WTC11 (cell line): ENCODE results near the gene TSEN54. TPM values are rescaled to one million over a fixed set of nuclear protein-coding genes. Genes with fewer than 3 reads are reported as not detected.

ENCODE experiments used
- ATAC-seq: fragments of 200-7000 bp; cut with Tn5 transposase; 2 replicates; pipeline ENCODE4 v1.10.0; 2021; ENCODE audit warnings: mild to moderate bottlenecking, moderate library complexity
- CTCF ChIA-PET: fragments of 300-600 bp; sonication (Branson Sonifier 250); formaldehyde crosslinking; loops from one replicate; lab custom pipeline; 2021; ENCODE audit warnings: antibody characterized with exemption; lab: Charles Lee
- POLR2A ChIA-PET: fragments of 350-600 bp; sonication (Branson Sonifier 250); formaldehyde crosslinking; loops from one replicate; lab custom pipeline; 2021; ENCODE audit warnings: antibody characterized with exemption; lab: Charles Lee
- DNase-seq: peaks from one replicate; pipeline ENCODE4 v3.0.0; 2021; ENCODE audit warnings: low spot score
- H3K27ac Mint-ChIP-seq: 2 replicates; pipeline ENCODE4 v1.8.0; 2021; ENCODE audit warnings: mixed read lengths
- H3K27me3 Mint-ChIP-seq: 2 replicates; pipeline ENCODE4 v1.8.0; 2021; ENCODE audit warnings: low read depth, mild to moderate bottlenecking, moderate library complexity, mixed read lengths
- H3K36me3 Mint-ChIP-seq: 2 replicates; pipeline ENCODE4 v1.8.0; 2021; ENCODE audit warnings: mixed read lengths
- H3K4me1 Mint-ChIP-seq: 2 replicates; pipeline ENCODE4 v1.8.0; 2022; ENCODE audit warnings: mixed read lengths
- H3K4me3 Mint-ChIP-seq: 2 replicates; pipeline ENCODE4 v1.8.0; 2021; ENCODE audit warnings: mild to moderate bottlenecking, moderate library complexity, mixed read lengths
- H3K9me3 Mint-ChIP-seq: 2 replicates; pipeline ENCODE4 v1.8.0; 2021; ENCODE audit warnings: mixed read lengths
- CREB1 ChIP-seq: sonication (generic); formaldehyde crosslinking; IDR thresholded peaks from 2 replicates; pipeline ENCODE4 v1.8.0; 2023; ENCODE audit warnings: mild to moderate bottlenecking, missing genetic modification reagents
- ELF4 ChIP-seq: sonication (generic); formaldehyde crosslinking; IDR thresholded peaks from 2 replicates; pipeline ENCODE4 v1.8.1; 2022; ENCODE audit warnings: low read depth, mild to moderate bottlenecking, moderate library complexity, missing genetic modification reagents
- EMX1 ChIP-seq: fragments of 250-450 bp; sonication (Bioruptor Pico); IDR thresholded peaks from 2 replicates; pipeline ENCODE4 v1.8.0; 2021; ENCODE audit warnings: mild to moderate bottlenecking
- HMGA2 ChIP-seq: fragments of 250-450 bp; sonication (Bioruptor Pico); IDR thresholded peaks from 2 replicates; pipeline ENCODE4 v1.4.0; 2021; ENCODE audit warnings: mild to moderate bottlenecking, moderate library complexity
- IRF2 ChIP-seq: sonication (generic); formaldehyde crosslinking; IDR thresholded peaks from 2 replicates; pipeline ENCODE4 v1.8.0; 2022; ENCODE audit warnings: low read depth, missing genetic modification reagents, borderline replicate concordance
- MAX ChIP-seq: sonication (generic); formaldehyde crosslinking; IDR thresholded peaks from 2 replicates; pipeline ENCODE4 v1.8.0; 2022; ENCODE audit warnings: mild to moderate bottlenecking, missing genetic modification reagents
- PRRX2 ChIP-seq: fragments of 250-450 bp; sonication (Bioruptor Pico); IDR thresholded peaks from 2 replicates; pipeline ENCODE4 v1.8.0; 2021; ENCODE audit warnings: mild to moderate bottlenecking
- RORB ChIP-seq: fragments of 250-450 bp; sonication (Bioruptor Pico); IDR thresholded peaks from 2 replicates; pipeline ENCODE4 v1.9.0; 2021; ENCODE audit warnings: mild to moderate bottlenecking
- SOX15 ChIP-seq: fragments of 250-450 bp; sonication (Bioruptor Pico); IDR thresholded peaks from 2 replicates; pipeline ENCODE4 v1.9.0; 2021; ENCODE audit warnings: mild to moderate bottlenecking
- STAT6 ChIP-seq: sonication (generic); formaldehyde crosslinking; conservative IDR thresholded peaks from 2 replicates; pipeline ENCODE4 v1.8.1; 2023; ENCODE audit warnings: mild to moderate bottlenecking, low read depth, missing genetic modification reagents, moderate library complexity
- ZNF138 ChIP-seq: sonication (generic); formaldehyde crosslinking; conservative IDR thresholded peaks from 2 replicates; pipeline ENCODE4 v1.8.1; 2022; ENCODE audit warnings: mild to moderate bottlenecking, moderate library complexity, missing genetic modification reagents
- ZNF416 ChIP-seq: fragments of 250-450 bp; sonication (Bioruptor Pico); IDR thresholded peaks from 2 replicates; pipeline ENCODE4 v1.9.0; 2021; ENCODE audit warnings: mild to moderate bottlenecking, inconsistent platforms
- ZNF423 ChIP-seq: fragments of 250-450 bp; sonication (Bioruptor Pico); IDR thresholded peaks from 2 replicates; pipeline ENCODE4 v2.1.2; 2022; ENCODE audit warnings: mild to moderate bottlenecking, moderate library complexity
- ZNF671 ChIP-seq: fragments of 250-450 bp; sonication (Bioruptor Pico); IDR thresholded peaks from 2 replicates; pipeline ENCODE4 v1.8.0; 2021; ENCODE audit warnings: mild to moderate bottlenecking
- total RNA-seq: library from RNA; stranded (reverse); gene quantifications from 3 replicates; pipeline ENCODE4 v1.2.3, GENCODE V29; 2021
- TF ChIP-seq, protein P1 (sequence below): fragments of 250-450 bp; sonication (Bioruptor Pico); IDR thresholded peaks from 2 replicates; pipeline ENCODE4 v1.9.0; 2021; ENCODE audit warnings: mild to moderate bottlenecking, borderline replicate concordance
- TF ChIP-seq, protein P2 (sequence below): fragments of 250-450 bp; sonication (Bioruptor Pico); IDR thresholded peaks from 2 replicates; pipeline ENCODE4 v1.9.0; 2021; ENCODE audit warnings: mild to moderate bottlenecking
- TF ChIP-seq, protein P3 (sequence below): sonication (generic); formaldehyde crosslinking; IDR thresholded peaks from 2 replicates; pipeline ENCODE4 v1.8.0; 2023; ENCODE audit warnings: missing genetic modification reagents, mild to moderate bottlenecking, borderline replicate concordance

Gene TSEN54
- total RNA-seq, 1 experiment from 2014 or later, result 53.4 TPM

DNA sequence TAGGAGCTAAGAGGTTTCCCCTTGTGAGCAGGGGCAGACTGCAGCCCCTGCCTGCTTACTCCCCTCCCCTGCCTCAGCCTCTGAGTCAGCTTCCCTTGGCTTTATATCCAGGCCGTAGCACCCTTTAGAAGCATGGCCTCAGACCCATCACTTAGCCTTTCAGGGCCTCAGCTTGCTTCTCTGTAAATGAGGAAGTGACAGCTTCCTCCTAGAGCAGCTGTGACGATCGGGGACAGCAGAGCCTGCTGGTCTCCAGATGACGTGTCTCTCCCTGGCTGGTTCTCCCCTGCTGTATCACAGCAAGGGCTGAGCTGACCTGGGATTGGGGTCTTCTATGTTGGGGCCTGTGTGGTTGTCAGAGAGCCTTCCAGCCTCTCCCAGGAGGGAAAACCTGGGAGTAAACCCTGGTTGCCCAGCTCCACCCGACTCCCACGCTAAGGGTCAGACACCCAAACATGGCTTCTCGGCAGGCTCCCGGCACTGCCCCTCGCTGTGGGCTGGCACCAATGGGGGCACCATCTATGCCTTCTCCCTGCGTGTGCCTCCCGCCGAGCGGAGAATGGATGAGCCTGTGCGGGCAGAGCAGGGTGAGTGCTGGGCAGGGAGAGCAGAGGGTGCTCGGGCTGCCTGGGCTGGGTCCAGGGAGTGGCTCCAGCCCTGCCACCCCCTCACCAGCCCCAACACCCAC is 55.0 kb downstream of the TSEN54 start:
- TF ChIP-seq, protein P1, sequence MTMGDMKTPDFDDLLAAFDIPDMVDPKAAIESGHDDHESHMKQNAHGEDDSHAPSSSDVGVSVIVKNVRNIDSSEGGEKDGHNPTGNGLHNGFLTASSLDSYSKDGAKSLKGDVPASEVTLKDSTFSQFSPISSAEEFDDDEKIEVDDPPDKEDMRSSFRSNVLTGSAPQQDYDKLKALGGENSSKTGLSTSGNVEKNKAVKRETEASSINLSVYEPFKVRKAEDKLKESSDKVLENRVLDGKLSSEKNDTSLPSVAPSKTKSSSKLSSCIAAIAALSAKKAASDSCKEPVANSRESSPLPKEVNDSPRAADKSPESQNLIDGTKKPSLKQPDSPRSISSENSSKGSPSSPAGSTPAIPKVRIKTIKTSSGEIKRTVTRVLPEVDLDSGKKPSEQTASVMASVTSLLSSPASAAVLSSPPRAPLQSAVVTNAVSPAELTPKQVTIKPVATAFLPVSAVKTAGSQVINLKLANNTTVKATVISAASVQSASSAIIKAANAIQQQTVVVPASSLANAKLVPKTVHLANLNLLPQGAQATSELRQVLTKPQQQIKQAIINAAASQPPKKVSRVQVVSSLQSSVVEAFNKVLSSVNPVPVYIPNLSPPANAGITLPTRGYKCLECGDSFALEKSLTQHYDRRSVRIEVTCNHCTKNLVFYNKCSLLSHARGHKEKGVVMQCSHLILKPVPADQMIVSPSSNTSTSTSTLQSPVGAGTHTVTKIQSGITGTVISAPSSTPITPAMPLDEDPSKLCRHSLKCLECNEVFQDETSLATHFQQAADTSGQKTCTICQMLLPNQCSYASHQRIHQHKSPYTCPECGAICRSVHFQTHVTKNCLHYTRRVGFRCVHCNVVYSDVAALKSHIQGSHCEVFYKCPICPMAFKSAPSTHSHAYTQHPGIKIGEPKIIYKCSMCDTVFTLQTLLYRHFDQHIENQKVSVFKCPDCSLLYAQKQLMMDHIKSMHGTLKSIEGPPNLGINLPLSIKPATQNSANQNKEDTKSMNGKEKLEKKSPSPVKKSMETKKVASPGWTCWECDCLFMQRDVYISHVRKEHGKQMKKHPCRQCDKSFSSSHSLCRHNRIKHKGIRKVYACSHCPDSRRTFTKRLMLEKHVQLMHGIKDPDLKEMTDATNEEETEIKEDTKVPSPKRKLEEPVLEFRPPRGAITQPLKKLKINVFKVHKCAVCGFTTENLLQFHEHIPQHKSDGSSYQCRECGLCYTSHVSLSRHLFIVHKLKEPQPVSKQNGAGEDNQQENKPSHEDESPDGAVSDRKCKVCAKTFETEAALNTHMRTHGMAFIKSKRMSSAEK (CRISPR knock-in tag), result no peak
- TF ChIP-seq, protein P2, sequence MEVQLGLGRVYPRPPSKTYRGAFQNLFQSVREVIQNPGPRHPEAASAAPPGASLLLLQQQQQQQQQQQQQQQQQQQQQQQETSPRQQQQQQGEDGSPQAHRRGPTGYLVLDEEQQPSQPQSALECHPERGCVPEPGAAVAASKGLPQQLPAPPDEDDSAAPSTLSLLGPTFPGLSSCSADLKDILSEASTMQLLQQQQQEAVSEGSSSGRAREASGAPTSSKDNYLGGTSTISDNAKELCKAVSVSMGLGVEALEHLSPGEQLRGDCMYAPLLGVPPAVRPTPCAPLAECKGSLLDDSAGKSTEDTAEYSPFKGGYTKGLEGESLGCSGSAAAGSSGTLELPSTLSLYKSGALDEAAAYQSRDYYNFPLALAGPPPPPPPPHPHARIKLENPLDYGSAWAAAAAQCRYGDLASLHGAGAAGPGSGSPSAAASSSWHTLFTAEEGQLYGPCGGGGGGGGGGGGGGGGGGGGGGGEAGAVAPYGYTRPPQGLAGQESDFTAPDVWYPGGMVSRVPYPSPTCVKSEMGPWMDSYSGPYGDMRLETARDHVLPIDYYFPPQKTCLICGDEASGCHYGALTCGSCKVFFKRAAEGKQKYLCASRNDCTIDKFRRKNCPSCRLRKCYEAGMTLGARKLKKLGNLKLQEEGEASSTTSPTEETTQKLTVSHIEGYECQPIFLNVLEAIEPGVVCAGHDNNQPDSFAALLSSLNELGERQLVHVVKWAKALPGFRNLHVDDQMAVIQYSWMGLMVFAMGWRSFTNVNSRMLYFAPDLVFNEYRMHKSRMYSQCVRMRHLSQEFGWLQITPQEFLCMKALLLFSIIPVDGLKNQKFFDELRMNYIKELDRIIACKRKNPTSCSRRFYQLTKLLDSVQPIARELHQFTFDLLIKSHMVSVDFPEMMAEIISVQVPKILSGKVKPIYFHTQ (CRISPR knock-in tag), result no peak
- no peak for TF ChIP-seq ELF4
- TF ChIP-seq EMX1 (CRISPR knock-in tag), result no peak
- no peak for TF ChIP-seq STAT6 (CRISPR knock-in tag)
- TF ChIP-seq ZNF423 (CRISPR knock-in tag), result no peak
- no peak for TF ChIP-seq ZNF671 (CRISPR knock-in tag)
- TF ChIP-seq, protein P3, sequence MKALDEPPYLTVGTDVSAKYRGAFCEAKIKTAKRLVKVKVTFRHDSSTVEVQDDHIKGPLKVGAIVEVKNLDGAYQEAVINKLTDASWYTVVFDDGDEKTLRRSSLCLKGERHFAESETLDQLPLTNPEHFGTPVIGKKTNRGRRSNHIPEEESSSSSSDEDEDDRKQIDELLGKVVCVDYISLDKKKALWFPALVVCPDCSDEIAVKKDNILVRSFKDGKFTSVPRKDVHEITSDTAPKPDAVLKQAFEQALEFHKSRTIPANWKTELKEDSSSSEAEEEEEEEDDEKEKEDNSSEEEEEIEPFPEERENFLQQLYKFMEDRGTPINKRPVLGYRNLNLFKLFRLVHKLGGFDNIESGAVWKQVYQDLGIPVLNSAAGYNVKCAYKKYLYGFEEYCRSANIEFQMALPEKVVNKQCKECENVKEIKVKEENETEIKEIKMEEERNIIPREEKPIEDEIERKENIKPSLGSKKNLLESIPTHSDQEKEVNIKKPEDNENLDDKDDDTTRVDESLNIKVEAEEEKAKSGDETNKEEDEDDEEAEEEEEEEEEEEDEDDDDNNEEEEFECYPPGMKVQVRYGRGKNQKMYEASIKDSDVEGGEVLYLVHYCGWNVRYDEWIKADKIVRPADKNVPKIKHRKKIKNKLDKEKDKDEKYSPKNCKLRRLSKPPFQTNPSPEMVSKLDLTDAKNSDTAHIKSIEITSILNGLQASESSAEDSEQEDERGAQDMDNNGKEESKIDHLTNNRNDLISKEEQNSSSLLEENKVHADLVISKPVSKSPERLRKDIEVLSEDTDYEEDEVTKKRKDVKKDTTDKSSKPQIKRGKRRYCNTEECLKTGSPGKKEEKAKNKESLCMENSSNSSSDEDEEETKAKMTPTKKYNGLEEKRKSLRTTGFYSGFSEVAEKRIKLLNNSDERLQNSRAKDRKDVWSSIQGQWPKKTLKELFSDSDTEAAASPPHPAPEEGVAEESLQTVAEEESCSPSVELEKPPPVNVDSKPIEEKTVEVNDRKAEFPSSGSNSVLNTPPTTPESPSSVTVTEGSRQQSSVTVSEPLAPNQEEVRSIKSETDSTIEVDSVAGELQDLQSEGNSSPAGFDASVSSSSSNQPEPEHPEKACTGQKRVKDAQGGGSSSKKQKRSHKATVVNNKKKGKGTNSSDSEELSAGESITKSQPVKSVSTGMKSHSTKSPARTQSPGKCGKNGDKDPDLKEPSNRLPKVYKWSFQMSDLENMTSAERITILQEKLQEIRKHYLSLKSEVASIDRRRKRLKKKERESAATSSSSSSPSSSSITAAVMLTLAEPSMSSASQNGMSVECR, result no peak
- no peak for TF ChIP-seq ZNF138 (CRISPR knock-in tag)
- TF ChIP-seq PRRX2 (CRISPR knock-in tag), result no peak
- TF ChIP-seq SOX15 (CRISPR knock-in tag), result no peak
- no peak for TF ChIP-seq RORB
- no peak for TF ChIP-seq IRF2 (CRISPR knock-in tag)
- TF ChIP-seq MAX (CRISPR knock-in tag), result no peak
- TF ChIP-seq HMGA2 (CRISPR knock-in tag), result no peak
- no peak for TF ChIP-seq ZNF416 (CRISPR knock-in tag)
- TF ChIP-seq CREB1 (CRISPR knock-in tag), result no peak
- ATAC-seq (no peak), DNase-seq (no peak)
- Mint-ChIP-seq H3K36me3 (0 out of 2 replicates have a peak, but pooled peaks cover 3% of the 10 kb centered on the region), H3K4me3 (no peak overlapping the region), H3K9me3 (no peaks in the 10 kb centered on the region), H3K4me1 (no peaks in the 10 kb centered on the region), H3K27me3 (no peaks in the 10 kb centered on the region), H3K27ac (no peak overlapping the region)
- ChIA-PET POLR2A (no interaction called here), CTCF (interaction anchor here (1.2 kb wide), 1 partner anchor 310 kb away, joined by 3 read pairs; the partner anchor contains the start of genes GGA3 and MRPS7)
